Tibial artery (tissue), 4 donors: ENCODE measurements around the gene ASPSCR1.

Experiments used
- DNase-seq, 2 donors: peaks; one replicate each; pipeline ENCODE4 v3.0.0-alpha.2; 2019
- H3K27ac ChIP-seq, 2 donors: fragments of 200-600 bp; sonication (generic) in 1 of 2; 1 replicate in 1 of 2; 2 replicates in 1 of 2; pipeline ENCODE4 v1.5.1; 2018 to 2019; ENCODE audit warnings: mild to moderate bottlenecking in 1 of 2
- H3K27me3 ChIP-seq, 2 donors: fragments of 200-600 bp; sonication (generic) in 1 of 2; one replicate each; pipeline versions ENCODE4 v1.5.1 to v1.6.0; 2016 to 2019
- H3K36me3 ChIP-seq, 3 donors: fragments of 200-600 bp; sonication (generic) in 2 of 3; one replicate each; pipeline ENCODE4 v1.5.1; 2016 to 2019; ENCODE audit warnings: mild to moderate bottlenecking in 2 of 3
- H3K4me1 ChIP-seq, 4 donors: fragments of 200-600 bp; sonication (generic) in 2 of 4; 1 replicate in 3 of 4; 2 replicates in 1 of 4; pipeline ENCODE4 v1.5.1; 2016 to 2019
- H3K4me3 ChIP-seq, 2 donors: fragments of 200-600 bp; sonication (generic) in 1 of 2; 1 replicate in 1 of 2; 2 replicates in 1 of 2; pipeline ENCODE4 v1.5.1; 2018 to 2019; ENCODE audit warnings: mild to moderate bottlenecking in 2 of 2
- H3K9me3 ChIP-seq, 3 donors: fragments of 200-600 bp; sonication (generic) in 1 of 3; one replicate each; pipeline ENCODE4 v1.5.1; 2016 to 2019
- intact Hi-C: fragments of 100-400 bp; cut with DNase I; formaldehyde crosslinking; loops from one replicate; pipeline ENCODE4 v1.15.0; 2023; ENCODE audit warnings: low total_unique reads
- TF ChIP-seq, protein P1 (sequence below), 2 experiments: fragments of 200-600 bp in 1 of 2; fragments of 450-650 bp in 1 of 2; IDR thresholded peaks; one replicate each; pipeline ENCODE4 v1.5.1; 2017 to 2019; ENCODE audit warnings: antibody characterized with exemption in 2 of 2, mild to moderate bottlenecking in 1 of 2, moderate library complexity in 1 of 2

The ASPSCR1 gene

DNA sequence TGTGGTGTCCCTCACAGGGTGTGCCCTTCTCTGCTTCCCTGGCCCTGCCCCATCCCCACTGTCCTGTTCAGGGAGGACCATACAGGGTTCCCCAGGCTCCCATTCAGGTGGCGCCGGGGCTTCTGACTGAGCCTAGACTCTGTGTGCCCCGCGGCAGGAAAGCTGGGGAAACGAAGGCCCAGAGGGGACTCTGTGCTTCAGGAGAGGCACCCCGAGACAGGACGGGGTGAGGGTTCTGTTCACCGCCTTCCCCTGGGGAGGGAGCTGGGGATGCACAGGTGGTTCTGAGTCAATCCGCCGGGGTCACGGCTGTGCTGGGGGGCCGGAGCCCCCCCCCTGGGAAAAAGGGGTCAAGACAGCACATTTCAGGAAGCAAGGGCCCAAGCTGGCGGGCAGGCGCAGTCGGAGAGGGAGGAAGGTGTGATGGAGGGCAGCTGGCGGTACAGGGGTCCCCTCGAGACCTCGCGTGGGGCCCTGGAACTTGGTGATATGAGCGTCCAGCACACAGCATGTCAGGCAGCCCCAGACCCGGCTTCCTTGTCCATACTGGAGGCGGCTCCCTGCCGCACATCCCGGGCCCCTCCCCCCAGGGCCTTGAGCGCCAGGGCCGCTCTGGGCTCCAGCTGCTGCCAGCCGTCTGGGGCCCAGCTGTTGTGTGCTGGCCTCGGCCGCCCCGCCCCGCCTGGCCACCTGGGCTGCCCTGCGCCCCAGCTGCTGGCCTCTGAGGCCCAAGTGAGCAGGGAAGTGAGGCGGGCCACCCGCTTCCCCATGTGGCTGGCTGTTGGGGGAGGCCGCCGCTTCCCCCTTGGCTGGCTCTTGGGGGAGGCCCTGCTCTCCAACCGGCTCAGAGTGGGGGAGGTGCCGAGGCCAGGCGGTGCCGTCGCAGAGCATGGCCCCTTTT lies 10.8 kb upstream of the ASPSCR1 start:
- intact Hi-C loops = loop anchor here (10.0 kb wide), 1 partner anchor 188 kb away; no protein-coding TSS in a partner anchor
- Histone ChIP-seq H3K4me3 (no peak overlapping the region), H3K27me3 (peaks cover 4 to 95% of the 10 kb centered on the region in 2 donors), H3K27ac (no peak overlapping the region), H3K4me1 (peaks cover 0 to 21% (median 10%) of the 10 kb centered on the region in 4 donors), H3K9me3 (no peaks in the 10 kb centered on the region), H3K36me3 (no peaks in the 10 kb centered on the region)
- DNase-seq = no peak
- TF ChIP-seq, protein P1, sequence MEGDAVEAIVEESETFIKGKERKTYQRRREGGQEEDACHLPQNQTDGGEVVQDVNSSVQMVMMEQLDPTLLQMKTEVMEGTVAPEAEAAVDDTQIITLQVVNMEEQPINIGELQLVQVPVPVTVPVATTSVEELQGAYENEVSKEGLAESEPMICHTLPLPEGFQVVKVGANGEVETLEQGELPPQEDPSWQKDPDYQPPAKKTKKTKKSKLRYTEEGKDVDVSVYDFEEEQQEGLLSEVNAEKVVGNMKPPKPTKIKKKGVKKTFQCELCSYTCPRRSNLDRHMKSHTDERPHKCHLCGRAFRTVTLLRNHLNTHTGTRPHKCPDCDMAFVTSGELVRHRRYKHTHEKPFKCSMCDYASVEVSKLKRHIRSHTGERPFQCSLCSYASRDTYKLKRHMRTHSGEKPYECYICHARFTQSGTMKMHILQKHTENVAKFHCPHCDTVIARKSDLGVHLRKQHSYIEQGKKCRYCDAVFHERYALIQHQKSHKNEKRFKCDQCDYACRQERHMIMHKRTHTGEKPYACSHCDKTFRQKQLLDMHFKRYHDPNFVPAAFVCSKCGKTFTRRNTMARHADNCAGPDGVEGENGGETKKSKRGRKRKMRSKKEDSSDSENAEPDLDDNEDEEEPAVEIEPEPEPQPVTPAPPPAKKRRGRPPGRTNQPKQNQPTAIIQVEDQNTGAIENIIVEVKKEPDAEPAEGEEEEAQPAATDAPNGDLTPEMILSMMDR (IDR thresholded peaks at IDR 0.05) = no peak

DNA sequence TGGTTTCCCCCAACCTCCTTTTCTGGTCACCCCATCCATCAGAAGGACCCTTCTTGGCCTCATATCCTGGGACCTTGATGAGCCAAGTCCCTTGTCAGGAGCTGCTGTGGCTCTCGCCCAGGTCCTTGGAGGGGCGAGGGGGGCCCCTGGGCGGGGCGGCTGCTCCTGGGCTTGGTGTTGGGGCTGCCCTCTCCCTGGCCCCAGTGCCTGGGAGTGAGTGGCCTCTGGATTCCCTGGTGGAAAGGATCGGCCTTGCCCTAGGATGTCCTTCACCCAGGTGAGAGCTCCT lies 10.2 kb upstream of the ASPSCR1 start:
- TF ChIP-seq, protein P1 (IDR thresholded peaks at IDR 0.05) = no peak
- no peaks in the 10 kb centered on the region for H3K36me3 ChIP-seq
- H3K27me3 ChIP-seq = peaks cover 0 to 95% of the 10 kb centered on the region in 2 donors
- intact Hi-C loops = loop anchor here (10.0 kb wide), 1 partner anchor 188 kb away; no protein-coding TSS in a partner anchor
- no peak for DNase-seq
- H3K27ac ChIP-seq = no peak overlapping the region
- H3K4me3 ChIP-seq = no peak overlapping the region
- H3K9me3 ChIP-seq = no peaks in the 10 kb centered on the region
- peaks cover 0 to 17% (median 8%) of the 10 kb centered on the region in 4 donors for H3K4me1 ChIP-seq

DNA sequence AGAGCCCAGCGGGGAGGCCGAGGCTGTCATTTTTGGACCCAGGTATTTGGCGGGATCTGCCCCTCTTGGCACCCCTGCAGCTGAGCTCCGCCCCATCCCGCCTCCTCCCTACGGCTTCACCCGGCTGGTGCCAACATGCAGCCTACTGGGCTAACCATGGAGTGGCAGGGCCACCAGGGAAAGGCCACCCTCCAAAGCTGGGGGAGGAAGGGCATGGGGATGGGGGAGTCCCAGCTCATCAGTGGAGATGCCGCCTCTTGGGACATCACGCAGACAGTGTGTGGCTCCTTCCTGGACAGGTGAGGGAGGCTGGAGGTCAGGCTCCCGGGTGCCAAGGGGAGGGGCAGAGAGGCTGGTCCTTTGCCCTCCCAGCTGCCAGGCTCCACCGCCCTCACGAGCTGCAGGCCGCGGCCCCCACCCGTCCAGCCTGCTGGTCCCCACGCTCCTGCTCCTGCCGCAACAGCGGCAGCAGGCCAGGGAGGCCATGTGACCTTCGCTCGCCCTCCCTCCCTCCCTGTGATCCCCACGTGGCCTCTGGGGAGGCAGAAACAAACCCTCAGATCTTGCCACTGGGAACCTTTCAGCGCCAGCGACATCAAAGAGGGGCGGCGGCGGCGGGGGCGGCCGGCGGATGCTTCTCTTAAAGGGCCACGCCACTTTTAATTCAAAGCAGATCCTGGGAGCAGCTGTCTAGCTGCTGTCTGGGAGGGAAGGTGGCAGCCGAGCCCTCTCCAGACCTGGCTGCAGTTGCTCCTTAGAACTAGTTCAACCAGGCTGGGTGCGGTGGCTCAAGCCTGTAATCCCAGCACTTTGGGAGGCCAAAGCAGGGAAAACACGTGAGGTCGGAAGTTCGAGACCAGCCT lies 9.7 kb upstream of the ASPSCR1 start:
- intact Hi-C loops = loop anchor here (10.0 kb wide), 1 partner anchor 187 kb away; no protein-coding TSS in a partner anchor
- no peaks in the 10 kb centered on the region for H3K36me3 ChIP-seq
- no peak overlapping the region for H3K27ac ChIP-seq
- peaks cover 0 to 17% (median 8%) of the 10 kb centered on the region in 4 donors for H3K4me1 ChIP-seq
- H3K4me3 ChIP-seq = peak overlapping the region in 1 of 2 donors; percentile 21
- peaks cover 0 to 95% of the 10 kb centered on the region in 2 donors for H3K27me3 ChIP-seq
- peak in 1 of 2 donors; percentile 54 for DNase-seq
- TF ChIP-seq, protein P1 (IDR thresholded peaks at IDR 0.05) = no peak
- no peaks in the 10 kb centered on the region for H3K9me3 ChIP-seq

DNA sequence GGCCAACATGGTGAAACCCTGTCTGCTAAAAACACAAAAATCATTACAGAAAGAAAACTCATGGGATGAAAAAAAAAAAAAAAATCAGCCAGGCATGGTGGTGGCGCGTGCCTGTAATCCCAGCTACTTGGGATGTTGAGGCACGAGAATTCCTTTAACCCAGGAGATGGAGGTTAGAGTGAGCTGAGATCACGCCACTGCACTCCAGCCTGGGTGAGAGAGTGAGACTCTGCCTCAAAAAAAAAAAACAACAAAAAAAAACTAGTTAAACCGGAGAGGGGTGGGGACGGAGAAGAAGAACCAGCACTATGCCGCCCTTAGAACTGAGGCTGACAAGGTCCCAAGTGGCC lies 9.1 kb upstream of the ASPSCR1 start:
- TF ChIP-seq, protein P1 (IDR thresholded peaks at IDR 0.05) = no peak
- intact Hi-C loops = loop anchor here (10.0 kb wide), 1 partner anchor 186 kb away; no protein-coding TSS in a partner anchor
- peaks cover 0 to 89% of the 10 kb centered on the region in 2 donors for H3K27me3 ChIP-seq
- no peaks in the 10 kb centered on the region for H3K36me3 ChIP-seq
- H3K4me3 ChIP-seq = no peak overlapping the region
- DNase-seq = no peak
- no peak overlapping the region for H3K27ac ChIP-seq
- no peaks in the 10 kb centered on the region for H3K9me3 ChIP-seq
- peaks cover 0 to 17% (median 8%) of the 10 kb centered on the region in 4 donors for H3K4me1 ChIP-seq

DNA sequence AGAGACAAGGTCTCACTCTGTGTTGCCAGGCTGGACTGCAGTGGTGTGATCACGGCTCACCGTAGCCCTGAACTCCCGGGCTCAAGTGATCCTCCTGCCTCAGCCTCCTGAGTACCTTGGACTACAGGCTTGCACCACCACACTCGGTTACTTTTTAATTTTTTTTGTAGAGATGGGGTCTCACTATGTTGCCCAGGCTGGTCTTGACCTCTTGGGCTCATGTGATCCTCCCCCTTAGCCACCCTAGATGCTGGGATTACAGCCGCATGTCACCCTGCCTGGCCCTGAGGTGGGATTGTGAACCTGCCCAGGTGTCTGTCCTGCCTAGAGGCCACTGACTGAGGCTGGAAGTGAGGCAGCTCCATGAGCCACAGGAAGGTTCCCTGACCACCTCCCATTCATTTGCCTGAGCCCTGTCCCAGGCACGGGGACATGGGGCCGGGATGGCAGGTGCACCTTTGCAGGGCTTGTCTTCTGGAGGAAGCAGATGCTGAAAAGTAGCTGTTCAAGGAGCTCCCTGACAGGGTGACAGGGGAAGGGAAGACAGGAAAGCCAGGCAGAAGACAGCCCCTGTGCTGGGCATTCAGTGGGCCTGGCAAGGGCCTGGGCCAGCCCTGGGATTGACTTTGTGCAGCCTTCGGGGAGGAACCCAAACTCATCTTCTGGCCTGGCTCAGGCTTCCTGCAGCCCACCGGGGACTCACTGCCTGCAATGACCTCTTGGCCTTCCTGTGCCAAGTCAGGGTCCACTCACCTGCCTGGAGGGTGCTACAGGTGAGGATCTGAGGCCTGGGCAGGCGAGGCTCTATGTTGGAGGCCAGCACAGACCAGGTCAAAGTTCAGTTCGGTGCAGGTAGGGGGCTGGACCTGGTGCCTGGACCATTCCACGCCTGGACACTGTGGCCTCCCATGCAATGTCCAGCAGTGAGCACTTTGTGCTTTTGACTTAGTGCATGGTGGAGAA lies 8.3 kb upstream of the ASPSCR1 start:
- Histone ChIP-seq H3K9me3 (no peaks in the 10 kb centered on the region), H3K4me1 (peaks cover 0 to 17% (median 8%) of the 10 kb centered on the region in 4 donors), H3K27me3 (peaks cover 0 to 82% of the 10 kb centered on the region in 2 donors), H3K36me3 (no peaks in the 10 kb centered on the region), H3K4me3 (no peak overlapping the region), H3K27ac (no peak overlapping the region)
- DNase-seq = no peak
- intact Hi-C loops = loop anchor here (10.0 kb wide), 1 partner anchor 186 kb away; no protein-coding TSS in a partner anchor
- TF ChIP-seq, protein P1 (IDR thresholded peaks at IDR 0.05) = no peak
